Measurements from ENCODE around the gene FBXL22.

FBXL22 gene

GRCh38 chr15:63593705-63594671, 3.2 kb upstream of the FBXL22 start:
- in situ Hi-C loops (cut with MboI; ENCODE audit: low sequenced_read_pairs), result no loop called here

GRCh38 chr15:63595065-63595464, 2.1 kb upstream of the FBXL22 start:
- in situ Hi-C loops (cut with MboI; ENCODE audit: low sequenced_read_pairs), result no loop called here

GRCh38 chr15:63595688-63596087, 1.5 kb upstream of the FBXL22 start:
- in situ Hi-C loops (cut with MboI; ENCODE audit: low sequenced_read_pairs), result no loop called here

GRCh38 chr15:63596676-63597037, 530 bp upstream of the FBXL22 start:
- in situ Hi-C loops (cut with MboI; ENCODE audit: low sequenced_read_pairs), result no loop called here

GRCh38 chr15:63597821-63598220, 634 bp downstream of the FBXL22 start:
- in situ Hi-C loops (cut with MboI; ENCODE audit: low sequenced_read_pairs), result no loop called here

- in situ Hi-C loops (cut with MboI; ENCODE audit: low sequenced_read_pairs), result no loop called here
These were observed 1.6 kb downstream of the FBXL22 start for GRCh38 chr15:63598473-63599400.

GRCh38 chr15:63599401-63600000, 2.3 kb downstream of the FBXL22 start:
- in situ Hi-C loops (cut with MboI; ENCODE audit: low sequenced_read_pairs), result no loop called here

- in situ Hi-C loops (cut with MboI; ENCODE audit: low sequenced_read_pairs), result no loop called here
These were observed 2.9 kb downstream of the FBXL22 start for GRCh38 chr15:63600001-63600615.

- in situ Hi-C loops (cut with MboI; ENCODE audit: low sequenced_read_pairs), result no loop called here
These were observed 3.4 kb downstream of the FBXL22 start for GRCh38 chr15:63600616-63601025.

GRCh38 chr15:63601026-63601703, 4.0 kb downstream of the FBXL22 start:
- in situ Hi-C loops (cut with MboI; ENCODE audit: low sequenced_read_pairs), result no loop called here

GRCh38 chr15:63601704-63602185, 4.6 kb downstream of the FBXL22 start:
- in situ Hi-C loops (cut with MboI; ENCODE audit: low sequenced_read_pairs), result no loop called here

GRCh38 chr15:63602595-63602994, 5.4 kb downstream of the FBXL22 start:
- in situ Hi-C loops (cut with MboI; ENCODE audit: low sequenced_read_pairs), result no loop called here

- in situ Hi-C loops (cut with MboI; ENCODE audit: low sequenced_read_pairs), result no loop called here
These were observed 6.3 kb downstream of the FBXL22 start for GRCh38 chr15:63603516-63603915.

- in situ Hi-C loops (cut with MboI; ENCODE audit: low sequenced_read_pairs), result no loop called here
These were observed 7.1 kb downstream of the FBXL22 start for GRCh38 chr15:63604281-63604680.

GRCh38 chr15:63605036-63605435, 7.8 kb downstream of the FBXL22 start:
- in situ Hi-C loops (cut with MboI; ENCODE audit: low sequenced_read_pairs), result no loop called here

- in situ Hi-C loops (cut with MboI; ENCODE audit: low sequenced_read_pairs), result no loop called here
These were observed 8.6 kb downstream of the FBXL22 start for GRCh38 chr15:63605816-63606215.

GRCh38 chr15:63606308-63606707, 9.1 kb downstream of the FBXL22 start:
- in situ Hi-C loops (cut with MboI; ENCODE audit: low sequenced_read_pairs), result no loop called here

- in situ Hi-C loops (cut with MboI; ENCODE audit: low sequenced_read_pairs), result no loop called here
These were observed 11.8 kb downstream of the FBXL22 start for GRCh38 chr15:63608989-63609388.

- in situ Hi-C loops (cut with MboI; ENCODE audit: low sequenced_read_pairs), result no loop called here
These were observed 12.3 kb downstream of the FBXL22 start for GRCh38 chr15:63609448-63609847.

- in situ Hi-C loops (cut with MboI; ENCODE audit: low sequenced_read_pairs), result no loop called here
These were observed 13.1 kb downstream of the FBXL22 start for GRCh38 chr15:63610209-63610841.

Data from hTERT RPE-1 (cell line).